ENCODE results near the gene FANCI. TPM values are rescaled to one million over a fixed set of nuclear protein-coding genes. Genes with fewer than 3 reads are reported as not detected.

FANCI gene
- total and polyA plus RNA-seq, 2 of the 4 experiments (the other 2 are of a cell fraction): 13.2 to 34.2 TPM

GRCh38 chr15:89209057-89209456 lies 34.7 kb upstream of the FANCI start:
- Histone ChIP-seq H3K56ac (ENCODE audit: extremely low read depth, insufficient read depth, low read length) (no peak overlapping the region), H4K8ac (ENCODE audit: low read depth in 2 of 2, low read length in 2 of 2) (no peak overlapping the region), H3K4me2 (ENCODE audit: low read depth, low read length) (no peak overlapping the region), H3K9me3 (ENCODE audit: control insufficient read depth, insufficient read depth, low read length) (no peaks in the 10 kb centered on the region), H2BK15ac (ENCODE audit: low read depth, low read length) (no peak overlapping the region), H2AK5ac (ENCODE audit: low read depth, low read length) (no peak overlapping the region), H2AFZ (replicated peaks; ENCODE audit: low read length, poor library complexity) (no peak overlapping the region), H3K9me1 (ENCODE audit: insufficient read depth, low read length) (no peaks in the 10 kb centered on the region; the same call in 1 of the 2 replicates), H4K20me1 (ENCODE audit: insufficient read depth, low read length) (no peaks in the 10 kb centered on the region), H2BK5ac (ENCODE audit: low read depth, low read length, poor library complexity, severe bottlenecking) (no peak overlapping the region), H3K14ac (replicated peaks; ENCODE audit: low read depth, low read length) (no peak overlapping the region), H3K23ac (ENCODE audit: low read depth, low read length) (no peak overlapping the region), H2AK9ac (replicated peaks; ENCODE audit: low read depth, low read length, poor library complexity) (no peak overlapping the region), H3K36me3 (ENCODE audit: control insufficient read depth, insufficient read depth, low read length) (no peaks in the 10 kb centered on the region), H4K91ac (ENCODE audit: insufficient read depth, low read depth, low read length) (no peak overlapping the region), H2BK120ac (ENCODE audit: low read depth, low read length) (no peak overlapping the region), H2BK20ac (ENCODE audit: low read depth, low read length) (no peak overlapping the region), H3K4me3 (ENCODE audit: insufficient read depth, low read depth, low read length) (no peak overlapping the region), H4K5ac (ENCODE audit: low read depth, low read length) (no peak overlapping the region), H3K18ac (ENCODE audit: low read depth, low read length) (no peak overlapping the region), H3K4me1 (ENCODE audit: control insufficient read depth, insufficient read depth, low read length) (no peaks in the 10 kb centered on the region), H3K27ac (ENCODE audit: insufficient read depth, low read length) (no peak overlapping the region), H3K9ac (ENCODE audit: low read depth, low read length) (no peak overlapping the region), H3K4ac (ENCODE audit: low read depth, low read length) (no peak overlapping the region), H3K79me1 (ENCODE audit: low read depth in 1 of 2, low read length in 2 of 2) (no peaks in the 10 kb centered on the region), H3K27me3 (ENCODE audit: control insufficient read depth, insufficient read depth, low read length) (no peaks in the 10 kb centered on the region; the same call in 1 of the 2 replicates)
- dilution Hi-C loops (cut with HindIII; ENCODE audit: low sequenced_read_pairs, unreplicated experiment) (no loop called here), intact Hi-C loops (cut with micrococcal nuclease) (no loop called here), in situ Hi-C loops (cut with MboI; ENCODE audit: low sequenced_read_pairs) (no loop called here)
- POLR2A ChIA-PET (ENCODE audit: unreplicated experiment): no interaction called here
- CTCF ChIA-PET: no interaction called here
- DNase-seq: no peak
- ATAC-seq (ENCODE audit: low read depth): no peak
- no TSS peak for BruUV-seq (replicated peaks)
- no CpG with 5 or more reads among the region's 1 CpG for WGBS, 2 experiments (ENCODE audit: extremely low coverage in 2 of 2, insufficient read length in 1 of 2)
- TF ChIP-seq CEBPB (IDR thresholded peaks at IDR 0.05; ENCODE audit: low read depth, low read length): no peak
- no peak for TF ChIP-seq MAFK (IDR thresholded peaks at IDR 0.05; ENCODE audit: low read depth, low read length)
- no peak for TF ChIP-seq USF2 (IDR thresholded peaks at IDR 0.05; ENCODE audit: low read depth, low read length)
- no peak for TF ChIP-seq MXI1 (IDR thresholded peaks at IDR 0.05; ENCODE audit: borderline replicate concordance, low read depth, low read length)
- TF ChIP-seq BHLHE40 (IDR thresholded peaks at IDR 0.05; ENCODE audit: low read depth, low read length): no peak
- TF ChIP-seq ELK1 (IDR thresholded peaks at IDR 0.05; ENCODE audit: borderline replicate concordance, low read depth, low read length): no peak
- TF ChIP-seq RCOR1 (IDR thresholded peaks at IDR 0.05; ENCODE audit: insufficient replicate concordance, low read length): no peak
- no peak for TF ChIP-seq CTCF (conservative IDR thresholded peaks at IDR 0.05; ENCODE audit: low read depth, low read length)
- no peak for TF ChIP-seq NFE2L2 (IDR thresholded peaks at IDR 0.05; ENCODE audit: low read depth, low read length)
- TF ChIP-seq RAD21 (IDR thresholded peaks at IDR 0.05; ENCODE audit: low read length): no peak
- no peak for TF ChIP-seq CHD1 (IDR thresholded peaks at IDR 0.05; ENCODE audit: low read depth, low read length)
- TF ChIP-seq SMC3 (IDR thresholded peaks at IDR 0.05; ENCODE audit: low read depth, low read length): no peak
- TF ChIP-seq RFX5 (IDR thresholded peaks at IDR 0.05; ENCODE audit: low read depth, low read length): no peak
- TF ChIP-seq FOS (IDR thresholded peaks at IDR 0.05; ENCODE audit: low read depth, low read length): no peak
- no peak for TF ChIP-seq POLR2A (IDR thresholded peaks at IDR 0.05; ENCODE audit: low read depth, low read length)
- TF ChIP-seq MAZ (IDR thresholded peaks at IDR 0.05; ENCODE audit: borderline replicate concordance, low read depth, low read length): no peak
